Smooth muscle cell (in vitro differentiated cells): ENCODE results near the gene IRAK1BP1. TPM values are rescaled to one million over a fixed set of nuclear protein-coding genes. Genes with fewer than 3 reads are reported as not detected.

Experiments
- DNase-seq: peaks from one replicate; lab custom pipeline; 2025; ENCODE audit not compliant: unreplicated experiment; lab: John Stamatoyannopoulos, UW
- H2AFZ ChIP-seq: fragments of 200-600 bp; sonication (generic); 2 replicates; pipeline ENCODE4 v1.6.0; 2016; ENCODE audit warnings: antibody characterized with exemption, low read depth, mild to moderate bottlenecking
- H3F3A ChIP-seq: fragments of 200-600 bp; sonication (generic); 2 replicates; pipeline ENCODE4 v1.6.0; 2017; ENCODE audit warnings: antibody characterized with exemption, low read depth
- H3K27ac ChIP-seq: fragments of 200-600 bp; sonication (generic); 2 replicates; pipeline ENCODE4 v1.5.1; 2016; ENCODE audit warnings: low read depth, mild to moderate bottlenecking
- H3K27me3 ChIP-seq: fragments of 200-600 bp; sonication (generic); 2 replicates; pipeline ENCODE4 v1.6.1; 2016; ENCODE audit warnings: low read depth, mild to moderate bottlenecking
- H3K36me3 ChIP-seq: fragments of 200-600 bp; sonication (generic); 2 replicates; pipeline ENCODE4 v1.5.1; 2016; ENCODE audit warnings: low read depth
- H3K4me1 ChIP-seq: fragments of 200-600 bp; sonication (generic); 2 replicates; pipeline ENCODE4 v1.5.1; 2016; ENCODE audit warnings: low read depth
- H3K4me2 ChIP-seq: fragments of 200-600 bp; sonication (generic); 2 replicates; pipeline ENCODE4 v1.6.0; 2016; ENCODE audit warnings: mild to moderate bottlenecking
- H3K4me3 ChIP-seq: fragments of 200-600 bp; sonication (generic); 2 replicates; pipeline ENCODE4 v1.5.1; 2016; ENCODE audit warnings: mild to moderate bottlenecking
- H3K79me2 ChIP-seq: fragments of 200-600 bp; sonication (generic); 2 replicates; pipeline ENCODE4 v1.6.0; 2016; ENCODE audit warnings: low read depth, mild to moderate bottlenecking
- H3K9ac ChIP-seq: fragments of 200-600 bp; sonication (generic); 2 replicates; pipeline ENCODE4 v1.6.0; 2016; ENCODE audit warnings: low read depth
- H3K9me3 ChIP-seq: fragments of 200-600 bp; sonication (generic); replicated peaks from 2 replicates; pipeline ENCODE4 v1.5.1; 2016; ENCODE audit warnings: low read depth
- H4K20me1 ChIP-seq: fragments of 200-600 bp; sonication (generic); 2 replicates; pipeline ENCODE4 v1.6.0; 2016; ENCODE audit warnings: low read depth
- CTCF ChIP-seq: fragments of 200-600 bp; sonication (generic); IDR thresholded peaks from 2 replicates; pipeline ENCODE4 v1.5.1; 2017; ENCODE audit warnings: borderline replicate concordance, mild to moderate bottlenecking, antibody characterized with exemption; ENCODE audit not compliant: insufficient read depth, poor library complexity, severe bottlenecking
- WGBS: methylation state at CpG from one replicate; pipeline ENCODE4 v1.1.7; 2016; ENCODE audit warnings: low lambda C conversion rate; 5-methylcytosine and 5-hydroxymethylcytosine counted together
- polyA plus RNA-seq: library from polyadenylated mRNA; unstranded; fragments of >200 nt; fragmentation: Nextera tagmentation; extraction: Ambion mirVana; gene quantifications from 2 replicates; pipeline ENCODE4 v1.2.1, GENCODE V29; 2016
- total RNA-seq: library from RNA; depleted of rRNA; stranded (reverse); fragments of >200 nt; gene quantifications from 2 replicates; pipeline ENCODE4 v1.2.3, GENCODE V29; 2014

The IRAK1BP1 gene
- total and polyA plus RNA-seq, 2 experiments from 2014 or later = 1.3 to 2.3 TPM

- Histone ChIP-seq H2AFZ (no peak overlapping the region), H4K20me1 (no peaks in the 10 kb centered on the region), H3F3A (no peaks in the 10 kb centered on the region), H3K27ac (no peak overlapping the region), H3K79me2 (no peaks in the 10 kb centered on the region), H3K4me3 (no peak overlapping the region), H3K4me1 (no peaks in the 10 kb centered on the region), H3K27me3 (no peaks in the 10 kb centered on the region), H3K9me3 (peaks cover 3% of the 10 kb centered on the region), H3K36me3 (no peaks in the 10 kb centered on the region), H3K9ac (no peak overlapping the region), H3K4me2 (no peak overlapping the region)
- DNase-seq = no peak
- WGBS = 96% methylated on average over 2 of the region's 2 CpGs
- TF ChIP-seq CTCF = no peak
Observed at GRCh38 chr6:78896227-78896626, 28.9 kb downstream of the IRAK1BP1 start.

- no peaks in the 10 kb centered on the region for H3K27me3 ChIP-seq
- H3K4me2 ChIP-seq = no peak overlapping the region
- no peaks in the 10 kb centered on the region for H3F3A ChIP-seq
- no peaks in the 10 kb centered on the region for H3K4me1 ChIP-seq
- H3K79me2 ChIP-seq = no peaks in the 10 kb centered on the region
- no peaks in the 10 kb centered on the region for H3K9me3 ChIP-seq
- no peak for DNase-seq
- H3K27ac ChIP-seq = no peak overlapping the region
- H3K36me3 ChIP-seq = no peaks in the 10 kb centered on the region
- 94% methylated on average over 2 of the region's 2 CpGs for WGBS
- no peak for TF ChIP-seq CTCF
- H3K9ac ChIP-seq = no peak overlapping the region
- no peak overlapping the region for H2AFZ ChIP-seq
- no peaks in the 10 kb centered on the region for H4K20me1 ChIP-seq
- no peak overlapping the region for H3K4me3 ChIP-seq
Observed at GRCh38 chr6:78908621-78909020, 41.3 kb downstream of the IRAK1BP1 start.

- Histone ChIP-seq H2AFZ (peak overlapping the region; percentile 69), H4K20me1 (no peaks in the 10 kb centered on the region), H3F3A (no peaks in the 10 kb centered on the region), H3K4me1 (no peaks in the 10 kb centered on the region), H3K79me2 (no peaks in the 10 kb centered on the region), H3K36me3 (no peaks in the 10 kb centered on the region), H3K4me3 (no peak overlapping the region), H3K9me3 (no peaks in the 10 kb centered on the region), H3K9ac (no peak overlapping the region), H3K27ac (no peak overlapping the region), H3K27me3 (no peaks in the 10 kb centered on the region), H3K4me2 (no peak overlapping the region)
- no peak for TF ChIP-seq CTCF
- WGBS = 69% methylated on average over 3 of the region's 3 CpGs
- no peak for DNase-seq
Observed at GRCh38 chr6:78909391-78909790, 42.0 kb downstream of the IRAK1BP1 start.

GRCh38 chr6:78910010-78910409 is 42.7 kb downstream of the IRAK1BP1 start:
- peak overlapping the region; percentile 94 for H2AFZ ChIP-seq
- no peaks in the 10 kb centered on the region for H3K27me3 ChIP-seq
- H3K27ac ChIP-seq = no peak overlapping the region
- peak overlapping the region; percentile 56 for H3K4me3 ChIP-seq
- H3K9ac ChIP-seq = no peak overlapping the region
- no peaks in the 10 kb centered on the region for H3K4me1 ChIP-seq
- no peaks in the 10 kb centered on the region for H3K9me3 ChIP-seq
- peak overlapping the region; percentile 94 for H3K4me2 ChIP-seq
- no peaks in the 10 kb centered on the region for H3K79me2 ChIP-seq
- no peaks in the 10 kb centered on the region for H3K36me3 ChIP-seq
- TF ChIP-seq CTCF = no peak
- no peaks in the 10 kb centered on the region for H3F3A ChIP-seq
- 93% methylated on average over 10 of the region's 10 CpGs for WGBS
- DNase-seq = no peak
- no peaks in the 10 kb centered on the region for H4K20me1 ChIP-seq
